GM21786 (cell line): Measurements from ENCODE around the gene MED4.

Source experiments
- ATAC-seq: cut with Tn5 transposase; IDR thresholded peaks from one replicate; pipeline ENCODE4 v1.9.1; 2021; ENCODE audit not compliant: unreplicated experiment

MED4 gene

DNA sequence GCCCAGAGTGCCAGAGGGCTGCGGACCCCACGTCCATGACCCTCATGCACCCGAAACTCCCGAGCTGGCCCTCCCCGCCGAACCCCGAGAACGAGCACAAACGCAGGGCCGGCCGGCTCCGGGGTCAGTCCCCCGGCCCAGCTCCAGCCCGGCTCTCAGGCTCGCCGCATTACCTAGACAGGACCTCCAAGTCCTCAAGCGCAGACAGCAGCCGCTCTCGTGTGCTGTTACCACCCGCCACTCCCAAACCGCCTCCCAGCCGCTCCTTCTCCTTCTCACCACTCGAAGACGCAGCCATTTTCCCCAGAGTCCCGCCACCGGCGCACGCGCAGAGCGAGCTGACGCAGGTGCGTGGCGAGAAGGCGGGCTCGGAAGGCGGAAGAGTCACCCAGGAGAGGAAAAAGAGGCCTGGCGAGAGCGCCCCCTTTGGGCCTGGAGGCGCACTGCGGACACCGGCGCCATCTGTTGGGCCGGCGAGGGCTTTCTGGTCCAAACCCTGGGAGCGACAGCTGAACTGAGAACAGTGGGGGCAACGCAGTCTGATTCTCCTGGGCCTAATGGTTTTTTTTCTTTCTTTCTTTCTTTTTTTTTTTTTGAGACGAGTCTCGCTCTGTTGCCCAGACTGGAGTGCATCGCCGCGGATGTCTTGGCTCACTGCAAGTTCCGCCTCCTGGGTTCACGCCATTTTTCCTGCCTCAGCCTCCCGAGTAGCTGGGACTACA lies at the start of gene MED4:
TSS of gene MED4 (minus strand) at position 324 of the 722 bp plus-strand sequence. CDS start at position 298, 26 bp downstream.
- peak; percentile 95 for ATAC-seq

GRCh38 chr13:48144413-48145035 lies 49.6 kb upstream of the MED4 start:
- ATAC-seq: no peak

GRCh38 chr13:48142436-48142835 lies 47.5 kb upstream of the MED4 start:
- ATAC-seq: peak; percentile 92

DNA sequence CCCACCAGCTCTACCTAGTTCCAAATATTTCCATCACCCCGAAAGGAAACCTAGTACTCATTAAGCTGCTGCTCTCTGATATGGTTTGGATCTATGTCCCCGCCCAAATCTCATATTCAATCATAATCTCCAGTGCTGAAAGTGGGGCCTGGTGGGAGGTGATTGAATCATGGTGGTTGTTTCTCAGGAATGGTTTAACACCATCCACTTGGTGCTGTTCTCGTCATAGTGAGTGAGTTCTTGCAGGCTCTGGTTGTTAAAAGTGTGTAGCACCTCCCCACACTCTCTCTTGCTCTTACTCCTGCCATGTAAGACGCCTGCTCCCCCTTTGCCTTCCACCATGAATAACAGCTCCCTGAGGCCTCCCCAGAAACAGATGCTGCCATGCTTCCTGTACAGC lies 43.4 kb upstream of the MED4 start:
- no peak for ATAC-seq

GRCh38 chr13:48132961-48133360 lies 38.1 kb upstream of the MED4 start:
- ATAC-seq: no peak

DNA sequence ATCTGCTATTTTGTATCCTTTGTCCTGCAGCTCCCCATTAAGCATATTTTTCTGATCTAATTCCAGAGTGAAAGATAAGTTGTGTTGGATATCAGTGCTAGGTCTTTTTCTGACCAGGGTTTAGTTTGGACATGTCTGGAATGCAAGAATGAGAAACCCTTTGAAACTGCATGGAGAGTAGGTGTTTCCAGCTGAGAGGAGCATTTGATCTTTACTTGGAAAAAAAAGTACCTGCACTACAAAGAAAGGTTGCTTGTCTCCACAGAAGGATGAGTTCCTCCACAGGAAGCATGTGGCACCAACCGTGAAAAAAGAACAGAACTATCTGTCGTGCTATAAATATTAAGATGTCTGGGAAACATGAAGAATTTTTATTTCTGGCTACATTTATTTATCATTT lies 36.6 kb upstream of the MED4 start:
- no peak for ATAC-seq

DNA sequence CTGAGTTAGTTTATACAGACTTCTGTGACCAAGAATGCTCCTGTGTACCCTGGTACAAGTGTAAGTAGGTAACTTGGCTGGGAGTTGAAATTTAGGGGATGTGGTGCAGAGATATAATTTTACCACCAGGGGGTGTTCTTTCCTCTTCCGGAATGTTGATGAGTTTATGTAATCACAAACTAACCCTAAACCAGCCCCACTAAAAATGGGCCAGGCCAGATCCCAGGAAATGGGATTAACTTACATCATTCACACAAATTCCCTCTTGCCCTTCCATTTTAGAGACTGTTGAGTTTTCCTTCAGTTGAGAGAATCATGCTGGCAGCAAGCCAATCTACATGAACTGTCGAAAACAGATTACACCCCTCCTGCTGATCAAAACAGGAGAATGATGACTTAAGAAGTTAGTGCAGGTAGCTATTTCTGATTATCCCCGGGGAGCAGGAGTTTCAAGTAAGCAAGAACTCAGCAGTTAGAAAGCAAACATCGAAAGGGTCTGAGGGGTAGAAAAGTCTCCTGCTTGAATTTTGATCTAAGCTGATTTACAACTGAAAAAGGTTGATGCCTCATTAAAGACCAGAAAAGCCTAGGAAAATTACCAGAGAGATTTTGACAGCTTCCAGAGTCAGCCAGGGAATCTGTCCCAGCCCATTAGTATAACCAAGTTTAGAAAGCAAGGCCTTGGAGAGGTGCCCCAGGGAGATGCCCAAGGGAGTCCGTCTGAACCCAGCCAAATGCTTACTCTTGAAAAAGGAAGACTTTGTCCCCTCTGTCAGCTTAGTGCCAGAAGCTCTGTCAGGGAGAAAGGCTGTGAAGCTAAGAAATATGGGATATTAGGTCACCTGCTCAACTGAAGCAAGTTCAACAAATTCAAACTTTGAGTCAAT lies 32.3 kb upstream of the MED4 start:
- peak; percentile 62 for ATAC-seq

GRCh38 chr13:48125794-48126228 lies 30.9 kb upstream of the MED4 start:
- ATAC-seq: no peak

DNA sequence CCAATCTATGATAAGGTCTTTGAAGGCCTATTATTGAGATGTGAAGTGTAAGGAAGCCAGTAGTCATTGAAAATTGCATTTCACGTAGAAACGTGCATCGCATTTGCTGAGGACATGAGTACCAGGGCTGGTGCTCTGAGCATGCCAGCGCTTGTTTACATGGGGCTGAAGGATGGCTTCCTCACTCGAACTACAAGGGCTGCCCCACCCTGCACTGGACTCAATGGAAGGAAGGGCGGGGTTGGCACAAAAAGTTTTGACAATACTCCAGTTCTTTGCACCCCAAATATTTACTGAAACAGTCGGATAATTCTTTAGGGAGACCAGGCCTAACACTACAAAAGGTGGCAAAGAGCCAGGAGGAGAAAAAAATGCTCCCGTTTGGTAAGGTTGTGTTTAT lies 28.9 kb upstream of the MED4 start:
- no peak for ATAC-seq

DNA sequence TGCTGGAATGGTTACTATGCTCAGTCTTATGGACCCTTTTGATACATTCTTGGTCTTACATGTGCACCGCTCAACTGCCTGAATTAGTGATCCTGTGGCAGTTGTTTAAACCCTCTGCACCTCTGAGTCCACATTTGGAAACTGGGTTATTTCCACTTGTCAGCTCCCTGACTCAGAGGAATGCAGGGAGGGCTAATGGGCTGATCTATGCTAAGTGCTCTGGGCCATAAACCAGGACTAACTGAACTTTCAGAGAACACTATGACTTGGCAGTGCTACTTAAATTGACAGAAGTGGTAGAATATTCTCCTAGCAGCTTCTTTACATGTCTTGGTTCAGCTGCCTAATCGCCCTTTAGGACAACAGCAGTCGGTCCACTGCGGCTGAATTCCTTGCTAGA lies 26.8 kb upstream of the MED4 start:
- ATAC-seq: no peak

GRCh38 chr13:48120241-48120640 lies 25.3 kb upstream of the MED4 start:
- no peak for ATAC-seq

GRCh38 chr13:48118030-48118429 lies 23.1 kb upstream of the MED4 start:
- no peak for ATAC-seq

- ATAC-seq: no peak
Observed at GRCh38 chr13:48116808-48117207, 21.9 kb upstream of the MED4 start.

DNA sequence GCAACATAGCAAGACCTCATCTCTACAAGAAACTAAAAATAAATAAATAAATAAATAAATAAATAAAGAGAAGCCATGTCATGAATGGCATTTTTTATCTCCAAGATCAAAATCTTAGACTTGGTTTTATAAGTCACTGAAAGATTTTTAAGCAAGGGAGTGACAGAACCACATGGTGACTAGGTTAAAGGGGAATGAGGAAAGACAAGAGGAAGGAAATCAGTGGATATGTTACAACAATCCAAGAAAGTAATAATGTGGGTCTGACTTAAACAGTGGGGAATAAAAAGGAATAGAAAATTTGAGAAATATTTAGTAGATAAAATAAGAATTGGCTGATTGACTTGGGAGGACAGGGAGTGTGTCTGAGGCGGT lies 18.8 kb upstream of the MED4 start:
- ATAC-seq: no peak

- no peak for ATAC-seq
Observed at GRCh38 chr13:48112896-48113755, 18.2 kb upstream of the MED4 start.

DNA sequence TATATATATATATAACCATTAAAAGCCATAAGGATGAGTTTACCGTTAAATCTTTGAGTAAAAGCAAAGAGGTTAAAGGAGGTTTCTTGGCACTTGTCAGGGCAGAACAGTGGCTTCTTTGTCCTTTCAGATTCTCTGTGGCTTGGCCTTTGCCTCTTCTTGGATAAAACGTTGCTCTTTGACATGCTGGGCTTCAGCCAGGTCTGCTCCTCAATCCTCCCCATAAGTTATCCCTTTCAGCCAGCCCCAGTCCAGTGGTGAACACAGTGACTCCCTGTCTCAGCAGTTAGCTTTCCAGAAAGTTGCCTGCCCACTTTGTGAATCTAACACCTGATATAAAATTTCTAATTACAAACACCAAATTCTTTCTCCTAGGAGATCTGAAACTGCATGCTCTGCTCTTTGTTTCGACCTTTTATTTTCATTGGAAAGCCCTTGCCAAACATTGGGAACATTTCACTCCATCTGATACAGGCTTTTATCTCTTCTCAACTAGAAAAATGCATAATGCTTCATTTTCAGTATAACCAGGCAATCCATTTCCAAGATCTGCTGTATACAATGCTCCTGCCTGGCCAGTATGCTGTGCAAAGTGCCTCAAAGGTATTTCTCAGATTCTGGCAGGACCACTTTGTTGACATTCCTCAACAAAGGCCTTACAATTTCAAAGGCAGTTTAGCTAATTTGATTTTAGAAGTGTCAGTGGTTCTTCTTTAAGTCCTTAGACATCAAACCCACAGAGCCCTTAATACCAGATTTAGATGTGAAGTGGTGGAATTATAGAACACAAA lies 16.2 kb upstream of the MED4 start:
- no peak for ATAC-seq

- no peak for ATAC-seq
Observed at GRCh38 chr13:48110132-48110868, 15.4 kb upstream of the MED4 start.

DNA sequence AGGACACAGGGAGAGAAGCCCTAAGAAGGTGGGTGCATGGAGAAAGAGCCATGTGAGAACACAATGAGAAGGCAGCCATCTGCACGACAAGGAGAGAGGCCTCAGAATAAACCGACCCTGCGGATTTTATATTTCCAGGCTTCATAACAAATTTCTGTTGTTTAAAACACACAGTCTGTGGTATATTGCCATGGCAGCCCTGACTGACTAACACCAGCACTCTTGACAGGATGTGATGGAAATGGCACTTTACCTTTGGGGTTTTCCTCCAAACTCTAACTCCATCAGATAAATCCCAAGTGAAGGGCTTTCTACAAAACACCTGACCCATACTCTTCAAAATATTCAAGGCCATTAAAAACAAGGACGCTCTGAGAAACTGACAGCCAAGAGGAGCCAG lies 13.2 kb upstream of the MED4 start:
- no peak for ATAC-seq

DNA sequence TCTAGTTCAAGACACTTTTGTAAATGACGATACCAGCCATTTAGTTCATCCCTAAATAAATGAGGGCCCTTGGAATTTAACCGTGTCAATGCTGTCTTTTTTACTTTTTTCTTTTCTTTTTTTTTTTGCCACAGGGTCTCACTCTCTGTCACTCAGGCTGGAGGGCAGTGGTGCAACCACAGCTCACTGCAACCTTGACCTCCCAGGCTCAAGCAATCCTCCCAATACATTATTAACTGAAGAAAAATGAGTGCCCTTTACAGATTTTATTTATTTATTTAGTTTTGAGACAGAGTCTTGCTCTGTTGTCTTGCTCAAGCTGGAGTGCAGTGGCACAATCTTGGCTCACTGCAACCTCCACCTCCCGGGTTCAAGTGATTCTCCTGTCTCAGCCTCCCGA lies 2.9 kb upstream of the MED4 start:
- no peak for ATAC-seq
